GM23338 (cell line): Measurements from ENCODE around the gene ITIH5. TPM values are rescaled to one million over a fixed set of nuclear protein-coding genes. Genes with fewer than 3 reads are reported as not detected.

Experiments
- ATAC-seq: fragments of 200-7000 bp; cut with Tn5 transposase; 3 replicates; pipeline ENCODE4 v1.9.1; 2020
- DNase-seq: peaks from one replicate; pipeline ENCODE4 v3.0.0-alpha.2; 2015; ENCODE audit warnings: low spot score
- H2AFZ ChIP-seq: fragments of 200-600 bp; sonication (generic); 2 replicates; pipeline ENCODE4 v1.8.0; 2016; ENCODE audit warnings: antibody characterized with exemption, mild to moderate bottlenecking, moderate library complexity
- H3F3A ChIP-seq: fragments of 200-600 bp; sonication (generic); replicated peaks from 2 replicates; pipeline ENCODE4 v1.8.0; 2017; ENCODE audit warnings: antibody characterized with exemption, mixed run types, low read depth
- H3K27ac ChIP-seq: fragments of 200-600 bp; sonication (generic); 2 replicates; pipeline ENCODE4 v1.6.1; 2016; ENCODE audit warnings: low read depth
- H3K27me3 ChIP-seq: fragments of 200-600 bp; sonication (generic); 2 replicates; pipeline ENCODE4 v1.8.0; 2016; ENCODE audit warnings: mild to moderate bottlenecking, mixed run types, moderate library complexity; ENCODE audit not compliant: insufficient read depth
- H3K36me3 ChIP-seq: fragments of 200-600 bp; sonication (generic); 2 replicates; pipeline ENCODE4 v1.8.0; 2016; ENCODE audit warnings: mild to moderate bottlenecking; ENCODE audit not compliant: insufficient read depth
- H3K4me1 ChIP-seq: fragments of 200-600 bp; sonication (generic); 2 replicates; pipeline ENCODE4 v1.8.0; 2016; ENCODE audit warnings: mild to moderate bottlenecking, moderate library complexity; ENCODE audit not compliant: insufficient read depth
- H3K4me2 ChIP-seq: fragments of 200-600 bp; sonication (generic); 2 replicates; pipeline ENCODE4 v1.7.1; 2017; ENCODE audit warnings: mixed run types
- H3K4me3 ChIP-seq: fragments of 200-600 bp; sonication (generic); 2 replicates; pipeline ENCODE4 v1.6.1; 2016; ENCODE audit warnings: mixed run types
- H3K79me2 ChIP-seq: fragments of 200-600 bp; sonication (generic); replicated peaks from 2 replicates; pipeline ENCODE4 v1.8.0; 2017; ENCODE audit warnings: mild to moderate bottlenecking; ENCODE audit not compliant: insufficient read depth
- H3K9me2 ChIP-seq: fragments of 200-600 bp; sonication (generic); 2 replicates; pipeline ENCODE4 v1.8.0; 2017; ENCODE audit not compliant: insufficient read depth
- H4K20me1 ChIP-seq: fragments of 200-600 bp; sonication (generic); replicated peaks from 2 replicates; pipeline ENCODE4 v1.8.0; 2017; ENCODE audit warnings: mild to moderate bottlenecking; ENCODE audit not compliant: insufficient read depth
- H3K27ac Mint-ChIP-seq: 2 replicates; pipeline ENCODE4 v1.8.0; 2020; ENCODE audit warnings: inconsistent platforms, mild to moderate bottlenecking, moderate library complexity, mixed read lengths
- H3K27me3 Mint-ChIP-seq: 3 replicates; pipeline ENCODE4 v1.8.0; 2022; ENCODE audit warnings: low read depth, mild to moderate bottlenecking, moderate library complexity, mixed read lengths, inconsistent platforms; ENCODE audit not compliant: insufficient read depth, poor library complexity
- H3K36me3 Mint-ChIP-seq: 3 replicates; pipeline ENCODE4 v1.8.0; 2021; ENCODE audit warnings: low read depth, mild to moderate bottlenecking, inconsistent platforms, moderate library complexity, mixed read lengths
- H3K4me1 Mint-ChIP-seq: 3 replicates; pipeline ENCODE4 v1.8.0; 2020; ENCODE audit warnings: mild to moderate bottlenecking, inconsistent platforms, mixed read lengths
- H3K4me3 Mint-ChIP-seq: 3 replicates; pipeline ENCODE4 v1.8.0; 2021; ENCODE audit warnings: moderate library complexity, mild to moderate bottlenecking, inconsistent platforms, mixed read lengths
- H3K9me3 Mint-ChIP-seq: 3 replicates; pipeline ENCODE4 v1.8.0; 2020; ENCODE audit warnings: moderate library complexity, mild to moderate bottlenecking, inconsistent platforms, mixed read lengths
- ETS1 ChIP-seq: IDR thresholded peaks from 2 replicates; pipeline ENCODE4 v1.6.1; 2016; ENCODE audit warnings: antibody characterized with exemption
- EZH2 ChIP-seq: fragments of 200-600 bp; sonication (generic); IDR thresholded peaks from one replicate; pipeline ENCODE4 v1.8.0; 2017; ENCODE audit warnings: antibody characterized with exemption, mild to moderate bottlenecking, low read depth; ENCODE audit not compliant: unreplicated experiment
- JUNB ChIP-seq: IDR thresholded peaks from one replicate; pipeline ENCODE4 v1.6.1; 2016; ENCODE audit warnings: antibody characterized with exemption; ENCODE audit not compliant: unreplicated experiment
- NANOG ChIP-seq: IDR thresholded peaks from 2 replicates; pipeline ENCODE4 v1.6.1; 2016; ENCODE audit warnings: antibody characterized with exemption, borderline replicate concordance
- POLR2AphosphoS5 ChIP-seq: IDR thresholded peaks from 2 replicates; pipeline ENCODE4 v1.6.1; 2016; ENCODE audit warnings: antibody characterized with exemption, low read depth
- STAT1 ChIP-seq: IDR thresholded peaks from one replicate; pipeline ENCODE4 v1.6.1; 2016; ENCODE audit warnings: antibody characterized with exemption; ENCODE audit not compliant: unreplicated experiment
- ZNF331 ChIP-seq: fragments of 250-450 bp; sonication (Bioruptor Pico); IDR thresholded peaks from 2 replicates; pipeline ENCODE4 v1.5.0; 2020; ENCODE audit warnings: low read depth, mild to moderate bottlenecking, moderate library complexity
- polyA plus RNA-seq: library from polyadenylated mRNA; unstranded; fragments of >200 nt; fragmentation: Nextera tagmentation; extraction: Ambion mirVana; gene quantifications from 2 replicates; pipeline ENCODE4 v1.2.1, GENCODE V29; 2016
- total RNA-seq: library from RNA; depleted of rRNA; stranded (reverse); fragments of >200 nt; shearing (Covaris generic); gene quantifications from 2 replicates; pipeline ENCODE4 v1.2.3, GENCODE V29; 2014
- TF ChIP-seq, protein P1 (sequence below): IDR thresholded peaks from one replicate; pipeline ENCODE4 v1.6.1; 2018; ENCODE audit warnings: antibody characterized with exemption; ENCODE audit not compliant: unreplicated experiment
- TF ChIP-seq, protein P2 (sequence below): fragments of 250-450 bp; sonication (Bioruptor Pico); IDR thresholded peaks from 2 replicates; pipeline ENCODE4 v1.5.0; 2020; ENCODE audit warnings: mild to moderate bottlenecking, moderate library complexity
- TF ChIP-seq, protein P3 (sequence below), 2 experiments: fragments of 200-600 bp in 1 of 2; sonication (generic) in 1 of 2; conservative IDR thresholded peaks; 2 replicates each; pipeline versions ENCODE4 v1.5.1 to v1.6.1; 2016 to 2017; ENCODE audit warnings: antibody characterized with exemption in 2 of 2, low read depth in 2 of 2, mild to moderate bottlenecking in 2 of 2, moderate library complexity in 1 of 2

Gene ITIH5
- total and polyA plus RNA-seq, 2 experiments from 2014 or later: 0.99 to 2.2 TPM

DNA sequence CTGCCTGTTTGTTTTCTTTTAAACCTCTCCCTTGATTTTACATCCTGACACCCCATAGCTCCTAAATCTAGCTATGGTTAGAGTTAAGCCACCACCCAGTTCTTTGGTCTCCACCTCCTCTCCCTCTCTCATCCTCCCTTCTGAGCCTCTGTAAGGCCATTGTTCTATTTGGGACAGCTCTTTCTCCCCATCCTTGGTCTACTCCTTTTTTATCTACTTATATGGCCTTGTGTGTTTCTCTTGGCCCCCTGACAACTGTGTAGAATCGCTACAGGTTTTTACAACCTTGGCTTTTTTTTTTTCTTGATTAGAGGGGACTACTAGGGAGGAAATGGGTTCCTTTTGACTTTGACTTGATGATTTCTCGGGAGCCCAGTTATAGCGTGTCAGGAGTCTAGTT is 3.4 kb upstream of the ITIH5 start:
- H3K4me1 Mint-ChIP-seq: peaks cover 28% of the 10 kb centered on the region
- Histone ChIP-seq H3K79me2 (no peaks in the 10 kb centered on the region), H2AFZ (no peak overlapping the region), H3K27me3 (peaks cover 15% of the 10 kb centered on the region), H3K36me3 (no peaks in the 10 kb centered on the region), H3K4me2 (no peak overlapping the region), H3K27ac (no peak overlapping the region), H3K9me2 (no peaks in the 10 kb centered on the region), H3K4me3 (no peak overlapping the region), H3F3A (peaks cover 11% of the 10 kb centered on the region; the same call in 1 of the 2 replicates), H4K20me1 (no peaks in the 10 kb centered on the region), H3K4me1 (peaks cover 16% of the 10 kb centered on the region)
- H3K4me3 Mint-ChIP-seq: no peak overlapping the region
- ATAC-seq: no peak
- no peaks in the 10 kb centered on the region for H3K9me3 Mint-ChIP-seq
- peaks cover 19% of the 10 kb centered on the region for H3K27me3 Mint-ChIP-seq
- TF ChIP-seq, protein P1, sequence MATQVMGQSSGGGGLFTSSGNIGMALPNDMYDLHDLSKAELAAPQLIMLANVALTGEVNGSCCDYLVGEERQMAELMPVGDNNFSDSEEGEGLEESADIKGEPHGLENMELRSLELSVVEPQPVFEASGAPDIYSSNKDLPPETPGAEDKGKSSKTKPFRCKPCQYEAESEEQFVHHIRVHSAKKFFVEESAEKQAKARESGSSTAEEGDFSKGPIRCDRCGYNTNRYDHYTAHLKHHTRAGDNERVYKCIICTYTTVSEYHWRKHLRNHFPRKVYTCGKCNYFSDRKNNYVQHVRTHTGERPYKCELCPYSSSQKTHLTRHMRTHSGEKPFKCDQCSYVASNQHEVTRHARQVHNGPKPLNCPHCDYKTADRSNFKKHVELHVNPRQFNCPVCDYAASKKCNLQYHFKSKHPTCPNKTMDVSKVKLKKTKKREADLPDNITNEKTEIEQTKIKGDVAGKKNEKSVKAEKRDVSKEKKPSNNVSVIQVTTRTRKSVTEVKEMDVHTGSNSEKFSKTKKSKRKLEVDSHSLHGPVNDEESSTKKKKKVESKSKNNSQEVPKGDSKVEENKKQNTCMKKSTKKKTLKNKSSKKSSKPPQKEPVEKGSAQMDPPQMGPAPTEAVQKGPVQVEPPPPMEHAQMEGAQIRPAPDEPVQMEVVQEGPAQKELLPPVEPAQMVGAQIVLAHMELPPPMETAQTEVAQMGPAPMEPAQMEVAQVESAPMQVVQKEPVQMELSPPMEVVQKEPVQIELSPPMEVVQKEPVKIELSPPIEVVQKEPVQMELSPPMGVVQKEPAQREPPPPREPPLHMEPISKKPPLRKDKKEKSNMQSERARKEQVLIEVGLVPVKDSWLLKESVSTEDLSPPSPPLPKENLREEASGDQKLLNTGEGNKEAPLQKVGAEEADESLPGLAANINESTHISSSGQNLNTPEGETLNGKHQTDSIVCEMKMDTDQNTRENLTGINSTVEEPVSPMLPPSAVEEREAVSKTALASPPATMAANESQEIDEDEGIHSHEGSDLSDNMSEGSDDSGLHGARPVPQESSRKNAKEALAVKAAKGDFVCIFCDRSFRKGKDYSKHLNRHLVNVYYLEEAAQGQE: no peak
- TF ChIP-seq ETS1: no peak
- TF ChIP-seq, protein P2, sequence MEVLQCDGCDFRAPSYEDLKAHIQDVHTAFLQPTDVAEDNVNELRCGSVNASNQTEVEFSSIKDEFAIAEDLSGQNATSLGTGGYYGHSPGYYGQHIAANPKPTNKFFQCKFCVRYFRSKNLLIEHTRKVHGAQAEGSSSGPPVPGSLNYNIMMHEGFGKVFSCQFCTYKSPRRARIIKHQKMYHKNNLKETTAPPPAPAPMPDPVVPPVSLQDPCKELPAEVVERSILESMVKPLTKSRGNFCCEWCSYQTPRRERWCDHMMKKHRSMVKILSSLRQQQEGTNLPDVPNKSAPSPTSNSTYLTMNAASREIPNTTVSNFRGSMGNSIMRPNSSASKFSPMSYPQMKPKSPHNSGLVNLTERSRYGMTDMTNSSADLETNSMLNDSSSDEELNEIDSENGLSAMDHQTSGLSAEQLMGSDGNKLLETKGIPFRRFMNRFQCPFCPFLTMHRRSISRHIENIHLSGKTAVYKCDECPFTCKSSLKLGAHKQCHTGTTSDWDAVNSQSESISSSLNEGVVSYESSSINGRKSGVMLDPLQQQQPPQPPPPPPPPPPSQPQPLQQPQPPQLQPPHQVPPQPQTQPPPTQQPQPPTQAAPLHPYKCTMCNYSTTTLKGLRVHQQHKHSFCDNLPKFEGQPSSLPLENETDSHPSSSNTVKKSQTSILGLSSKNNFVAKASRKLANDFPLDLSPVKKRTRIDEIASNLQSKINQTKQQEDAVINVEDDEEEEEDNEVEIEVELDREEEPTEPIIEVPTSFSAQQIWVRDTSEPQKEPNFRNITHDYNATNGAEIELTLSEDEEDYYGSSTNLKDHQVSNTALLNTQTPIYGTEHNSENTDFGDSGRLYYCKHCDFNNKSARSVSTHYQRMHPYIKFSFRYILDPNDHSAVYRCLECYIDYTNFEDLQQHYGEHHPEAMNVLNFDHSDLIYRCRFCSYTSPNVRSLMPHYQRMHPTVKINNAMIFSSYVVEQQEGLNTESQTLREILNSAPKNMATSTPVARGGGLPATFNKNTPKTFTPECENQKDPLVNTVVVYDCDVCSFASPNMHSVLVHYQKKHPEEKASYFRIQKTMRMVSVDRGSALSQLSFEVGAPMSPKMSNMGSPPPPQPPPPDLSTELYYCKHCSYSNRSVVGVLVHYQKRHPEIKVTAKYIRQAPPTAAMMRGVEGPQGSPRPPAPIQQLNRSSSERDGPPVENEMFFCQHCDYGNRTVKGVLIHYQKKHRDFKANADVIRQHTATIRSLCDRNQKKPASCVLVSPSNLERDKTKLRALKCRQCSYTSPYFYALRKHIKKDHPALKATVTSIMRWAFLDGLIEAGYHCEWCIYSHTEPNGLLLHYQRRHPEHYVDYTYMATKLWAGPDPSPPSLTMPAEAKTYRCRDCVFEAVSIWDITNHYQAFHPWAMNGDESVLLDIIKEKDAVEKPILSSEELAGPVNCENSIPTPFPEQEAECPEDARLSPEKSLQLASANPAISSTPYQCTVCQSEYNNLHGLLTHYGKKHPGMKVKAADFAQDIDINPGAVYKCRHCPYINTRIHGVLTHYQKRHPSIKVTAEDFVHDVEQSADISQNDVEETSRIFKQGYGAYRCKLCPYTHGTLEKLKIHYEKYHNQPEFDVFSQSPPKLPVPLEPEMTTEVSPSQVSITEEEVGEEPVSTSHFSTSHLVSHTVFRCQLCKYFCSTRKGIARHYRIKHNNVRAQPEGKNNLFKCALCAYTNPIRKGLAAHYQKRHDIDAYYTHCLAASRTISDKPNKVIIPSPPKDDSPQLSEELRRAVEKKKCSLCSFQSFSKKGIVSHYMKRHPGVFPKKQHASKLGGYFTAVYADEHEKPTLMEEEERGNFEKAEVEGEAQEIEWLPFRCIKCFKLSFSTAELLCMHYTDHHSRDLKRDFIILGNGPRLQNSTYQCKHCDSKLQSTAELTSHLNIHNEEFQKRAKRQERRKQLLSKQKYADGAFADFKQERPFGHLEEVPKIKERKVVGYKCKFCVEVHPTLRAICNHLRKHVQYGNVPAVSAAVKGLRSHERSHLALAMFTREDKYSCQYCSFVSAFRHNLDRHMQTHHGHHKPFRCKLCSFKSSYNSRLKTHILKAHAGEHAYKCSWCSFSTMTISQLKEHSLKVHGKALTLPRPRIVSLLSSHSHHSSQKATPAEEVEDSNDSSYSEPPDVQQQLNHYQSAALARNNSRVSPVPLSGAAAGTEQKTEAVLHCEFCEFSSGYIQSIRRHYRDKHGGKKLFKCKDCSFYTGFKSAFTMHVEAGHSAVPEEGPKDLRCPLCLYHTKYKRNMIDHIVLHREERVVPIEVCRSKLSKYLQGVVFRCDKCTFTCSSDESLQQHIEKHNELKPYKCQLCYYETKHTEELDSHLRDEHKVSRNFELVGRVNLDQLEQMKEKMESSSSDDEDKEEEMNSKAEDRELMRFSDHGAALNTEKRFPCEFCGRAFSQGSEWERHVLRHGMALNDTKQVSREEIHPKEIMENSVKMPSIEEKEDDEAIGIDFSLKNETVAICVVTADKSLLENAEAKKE (CRISPR knock-in tag): no peak
- TF ChIP-seq, protein P3, sequence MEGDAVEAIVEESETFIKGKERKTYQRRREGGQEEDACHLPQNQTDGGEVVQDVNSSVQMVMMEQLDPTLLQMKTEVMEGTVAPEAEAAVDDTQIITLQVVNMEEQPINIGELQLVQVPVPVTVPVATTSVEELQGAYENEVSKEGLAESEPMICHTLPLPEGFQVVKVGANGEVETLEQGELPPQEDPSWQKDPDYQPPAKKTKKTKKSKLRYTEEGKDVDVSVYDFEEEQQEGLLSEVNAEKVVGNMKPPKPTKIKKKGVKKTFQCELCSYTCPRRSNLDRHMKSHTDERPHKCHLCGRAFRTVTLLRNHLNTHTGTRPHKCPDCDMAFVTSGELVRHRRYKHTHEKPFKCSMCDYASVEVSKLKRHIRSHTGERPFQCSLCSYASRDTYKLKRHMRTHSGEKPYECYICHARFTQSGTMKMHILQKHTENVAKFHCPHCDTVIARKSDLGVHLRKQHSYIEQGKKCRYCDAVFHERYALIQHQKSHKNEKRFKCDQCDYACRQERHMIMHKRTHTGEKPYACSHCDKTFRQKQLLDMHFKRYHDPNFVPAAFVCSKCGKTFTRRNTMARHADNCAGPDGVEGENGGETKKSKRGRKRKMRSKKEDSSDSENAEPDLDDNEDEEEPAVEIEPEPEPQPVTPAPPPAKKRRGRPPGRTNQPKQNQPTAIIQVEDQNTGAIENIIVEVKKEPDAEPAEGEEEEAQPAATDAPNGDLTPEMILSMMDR (conservative IDR thresholded peaks at IDR 0.05; ENCODE audit: low read depth in 2 of 2): no peak
- no peak for TF ChIP-seq POLR2AphosphoS5
- TF ChIP-seq NANOG: no peak
- no peak for TF ChIP-seq STAT1
- no peak for TF ChIP-seq ZNF331 (CRISPR knock-in tag)
- TF ChIP-seq EZH2: no peak
- TF ChIP-seq JUNB: no peak
- no peaks in the 10 kb centered on the region for H3K36me3 Mint-ChIP-seq
- H3K27ac Mint-ChIP-seq: no peak overlapping the region
- no peak for DNase-seq
